B cell (primary cell): Measurements from ENCODE around the gene TNFAIP8L3. TPM values are rescaled to one million over a fixed set of nuclear protein-coding genes. Genes with fewer than 3 reads are reported as not detected.

Experiments used
- ATAC-seq: fragments of 200-7000 bp; cut with Tn5 transposase; one replicate; pipeline ENCODE4 v1.10.0; 2021; ENCODE audit warnings: low read depth, mild to moderate bottlenecking, moderate number of reproducible peaks, moderate library complexity
- CTCF ChIA-PET: fragments of 350-600 bp; sonication (Branson Sonifier 250); formaldehyde crosslinking; loops from one replicate; lab custom pipeline; 2021; ENCODE audit warnings: antibody characterized with exemption, inconsistent platforms; lab: Charles Lee
- POLR2A ChIA-PET: fragments of 350-600 bp; sonication (Branson Sonifier 250); formaldehyde crosslinking; loops from one replicate; lab custom pipeline; 2021; ENCODE audit warnings: antibody characterized with exemption; lab: Charles Lee
- DNase-seq: peaks from one replicate; pipeline ENCODE4 v3.0.0; 2013
- H2AFZ ChIP-seq: 2 replicates; pipeline ENCODE4 v1.6.1; 2012; ENCODE audit warnings: mild to moderate bottlenecking, low read depth, low read length; ENCODE audit not compliant: insufficient read depth, poor library complexity, severe bottlenecking
- H3K27ac ChIP-seq, 2 donors: 1 replicate in 1 of 2; 2 replicates in 1 of 2; pipeline ENCODE4 v1.5.1; 2012 to 2013; ENCODE audit warnings: low read length in 2 of 2, mild to moderate bottlenecking in 2 of 2, moderate library complexity in 1 of 2
- H3K27me3 ChIP-seq, 4 experiments: fragments of 200-600 bp in 1 of 4; sonication (generic) in 1 of 4; replicated peaks in 1 of 4; 1 replicate in 2 of 4; 2 replicates in 2 of 4; pipeline versions ENCODE4 v1.6.1 to v1.7.0; 2013 to 2016; ENCODE audit warnings: low read length in 3 of 4, mild to moderate bottlenecking in 2 of 4, mixed read lengths in 1 of 4, moderate library complexity in 1 of 4; ENCODE audit not compliant: insufficient read depth in 4 of 4, control insufficient read depth in 3 of 4; ENCODE audit errors: control extremely low read depth in 1 of 4
- H3K36me3 ChIP-seq, 2 experiments: replicated peaks in 1 of 2; 1 replicate in 1 of 2; 2 replicates in 1 of 2; pipeline versions ENCODE4 v1.6.1 to v1.7.1; 2013; ENCODE audit warnings: low read length in 1 of 2; ENCODE audit not compliant: insufficient read depth in 2 of 2, control insufficient read depth in 1 of 2; ENCODE audit errors: control extremely low read depth in 1 of 2, extremely low read depth in 1 of 2
- H3K4me1 ChIP-seq, 2 donors: fragments of 200-600 bp in 1 of 2; sonication (generic) in 1 of 2; 1 replicate in 1 of 2; 2 replicates in 1 of 2; pipeline versions ENCODE4 v1.5.1 to v1.6.1; 2013 to 2017; ENCODE audit warnings: low read length in 2 of 2; ENCODE audit not compliant: control insufficient read depth in 2 of 2, insufficient read depth in 2 of 2
- H3K4me2 ChIP-seq: replicated peaks from 2 replicates; pipeline ENCODE3; 2012; ENCODE audit warnings: mild to moderate bottlenecking, low read depth, low read length; ENCODE audit not compliant: poor library complexity, severe bottlenecking
- H3K4me3 ChIP-seq, 5 experiments: fragments of 200-600 bp in 1 of 5; sonication (generic) in 1 of 5; 1 replicate in 3 of 5; 2 replicates in 2 of 5; pipeline versions ENCODE4 v1.5.1 to v1.7.0; 2011 to 2016; ENCODE audit warnings: low read length in 4 of 5, mild to moderate bottlenecking in 4 of 5, low read depth in 2 of 5, control low read depth in 1 of 5, moderate library complexity in 1 of 5; ENCODE audit not compliant: insufficient read depth in 1 of 5; ENCODE audit errors: control extremely low read depth in 1 of 5, extremely low read depth in 1 of 5
- H3K79me2 ChIP-seq: fragments of 200-600 bp; sonication (generic); one replicate; pipeline ENCODE4 v1.6.0; 2016; ENCODE audit warnings: low read length; ENCODE audit not compliant: control insufficient read depth, insufficient read depth
- H3K9ac ChIP-seq: fragments of 200-600 bp; sonication (generic); 2 replicates; pipeline ENCODE4 v1.6.1; 2017; ENCODE audit warnings: mild to moderate bottlenecking, low read length, moderate library complexity
- H3K9me3 ChIP-seq, 3 donors: one replicate each; pipeline versions ENCODE4 v1.6.1 to v1.7.1; 2013; ENCODE audit warnings: low read length in 2 of 3; ENCODE audit not compliant: control insufficient read depth in 2 of 3, insufficient read depth in 1 of 3; ENCODE audit errors: control extremely low read depth in 1 of 3
- H4K20me1 ChIP-seq: 2 replicates; pipeline ENCODE4 v1.6.0; 2012; ENCODE audit warnings: mild to moderate bottlenecking, low read length; ENCODE audit not compliant: insufficient read depth, control insufficient read depth, poor library complexity, severe bottlenecking
- H3K27ac Mint-ChIP-seq: one replicate; pipeline ENCODE4 v1.8.0; 2021; ENCODE audit warnings: mixed read lengths
- H3K27me3 Mint-ChIP-seq: one replicate; pipeline ENCODE4 v1.8.0; 2021; ENCODE audit warnings: mixed read lengths
- H3K4me1 Mint-ChIP-seq: one replicate; pipeline ENCODE4 v1.8.0; 2021; ENCODE audit warnings: mixed read lengths
- H3K4me3 Mint-ChIP-seq: one replicate; pipeline ENCODE4 v1.8.0; 2021; ENCODE audit warnings: mixed read lengths
- H3K9me3 Mint-ChIP-seq: one replicate; pipeline ENCODE4 v1.8.0; 2022; ENCODE audit warnings: mixed read lengths; ENCODE audit not compliant: insufficient read depth
- EZH2 ChIP-seq: IDR thresholded peaks from 2 replicates; pipeline ENCODE4 v1.6.1; 2012; ENCODE audit warnings: borderline replicate concordance, low read depth, mild to moderate bottlenecking, moderate library complexity, low read length; ENCODE audit not compliant: insufficient read depth, poor library complexity, severe bottlenecking
- WGBS: methylation state at CpG from one replicate; pipeline ENCODE4 v1.1.5; 2013; ENCODE audit warnings: missing lambda C conversion rate; ENCODE audit not compliant: insufficient coverage; 5-methylcytosine and 5-hydroxymethylcytosine counted together
- intact Hi-C: fragments of 100-400 bp; cut with micrococcal nuclease; formaldehyde crosslinking; loops from one replicate; pipeline ENCODE4 v1.10.0; 2022
- polyA plus RNA-seq: library from polyadenylated mRNA; depleted of rRNA; stranded (reverse); fragments of >200 nt; gene quantifications from 2 replicates; pipeline ENCODE4 v1.2.3, GENCODE V29; 2012
- total RNA-seq, 2 donors: library from RNA; stranded (reverse); fragments of 120-200 nt in 1 of 2; gene quantifications; 1 replicate in 1 of 2; 2 replicates in 1 of 2; pipeline versions ENCODE4 v1.2.3 to v1.2.4, GENCODE V29; 2013 to 2022
- TF ChIP-seq, protein P1 (sequence below): fragments of 200-600 bp; IDR thresholded peaks from one replicate; pipeline ENCODE4 v1.8.0; 2022; ENCODE audit warnings: antibody characterized with exemption, mild to moderate bottlenecking

The TNFAIP8L3 gene
- total and polyA plus RNA-seq, 2 donors (not counting 1 experiment from before 2014, with no cell fraction given): not detected

- POLR2A ChIA-PET: no interaction called here
Observed at GRCh38 chr15:51111061-51111460, 16.4 kb upstream of the TNFAIP8L3 start.

GRCh38 chr15:51110171-51110570, 15.5 kb upstream of the TNFAIP8L3 start:
- CTCF ChIA-PET: no interaction called here
- Histone ChIP-seq H3K4me3 (no peak overlapping the region), H3K79me2 (no peaks in the 10 kb centered on the region), H3K4me2 (no peak overlapping the region), H3K27me3 (peaks cover 0 to 6% (median 0%) of the 10 kb centered on the region in 4 experiments), H2AFZ (no peak overlapping the region), H3K4me1 (no peaks in the 10 kb centered on the region), H3K36me3 (no peaks in the 10 kb centered on the region), H3K9ac (no peak overlapping the region), H3K27ac (no peak overlapping the region), H3K9me3 (no peaks in the 10 kb centered on the region), H4K20me1 (no peaks in the 10 kb centered on the region)
- intact Hi-C loops: no loop called here
- Mint-ChIP-seq H3K4me1 (no peaks in the 10 kb centered on the region), H3K27ac (no peak overlapping the region), H3K9me3 (no peaks in the 10 kb centered on the region), H3K27me3 (peaks cover 25% of the 10 kb centered on the region), H3K4me3 (no peak overlapping the region)
- WGBS: 96% methylated on average over 3 of the region's 3 CpGs
- POLR2A ChIA-PET: no interaction called here
- ATAC-seq (no peak), DNase-seq (no peak)
- no peak for TF ChIP-seq EZH2
- TF ChIP-seq, protein P1, sequence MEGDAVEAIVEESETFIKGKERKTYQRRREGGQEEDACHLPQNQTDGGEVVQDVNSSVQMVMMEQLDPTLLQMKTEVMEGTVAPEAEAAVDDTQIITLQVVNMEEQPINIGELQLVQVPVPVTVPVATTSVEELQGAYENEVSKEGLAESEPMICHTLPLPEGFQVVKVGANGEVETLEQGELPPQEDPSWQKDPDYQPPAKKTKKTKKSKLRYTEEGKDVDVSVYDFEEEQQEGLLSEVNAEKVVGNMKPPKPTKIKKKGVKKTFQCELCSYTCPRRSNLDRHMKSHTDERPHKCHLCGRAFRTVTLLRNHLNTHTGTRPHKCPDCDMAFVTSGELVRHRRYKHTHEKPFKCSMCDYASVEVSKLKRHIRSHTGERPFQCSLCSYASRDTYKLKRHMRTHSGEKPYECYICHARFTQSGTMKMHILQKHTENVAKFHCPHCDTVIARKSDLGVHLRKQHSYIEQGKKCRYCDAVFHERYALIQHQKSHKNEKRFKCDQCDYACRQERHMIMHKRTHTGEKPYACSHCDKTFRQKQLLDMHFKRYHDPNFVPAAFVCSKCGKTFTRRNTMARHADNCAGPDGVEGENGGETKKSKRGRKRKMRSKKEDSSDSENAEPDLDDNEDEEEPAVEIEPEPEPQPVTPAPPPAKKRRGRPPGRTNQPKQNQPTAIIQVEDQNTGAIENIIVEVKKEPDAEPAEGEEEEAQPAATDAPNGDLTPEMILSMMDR: no peak

More at GRCh38 chr15:51111061-51111460, 16.4 kb upstream of the TNFAIP8L3 start:
- no peak overlapping the region for H2AFZ ChIP-seq
- Mint-ChIP-seq H3K4me1 (no peaks in the 10 kb centered on the region), H3K4me3 (no peak overlapping the region), H3K27me3 (peaks cover 19% of the 10 kb centered on the region), H3K27ac (no peak overlapping the region), H3K9me3 (no peaks in the 10 kb centered on the region)
- no peak overlapping the region for H3K4me3 ChIP-seq
- no peaks in the 10 kb centered on the region for H3K4me1 ChIP-seq
- ATAC-seq: no peak
- H3K27me3 ChIP-seq: peaks cover 0 to 2% (median 0%) of the 10 kb centered on the region in 4 experiments
- H3K9me3 ChIP-seq: no peaks in the 10 kb centered on the region
- no peaks in the 10 kb centered on the region for H4K20me1 ChIP-seq
- no peak overlapping the region for H3K27ac ChIP-seq
- H3K79me2 ChIP-seq: no peaks in the 10 kb centered on the region
- TF ChIP-seq, protein P1: no peak
- no peak for TF ChIP-seq EZH2
- WGBS: 86% methylated on average over 1 of the region's 2 CpGs
- CTCF ChIA-PET: no interaction called here
- intact Hi-C loops: no loop called here
- no peaks in the 10 kb centered on the region for H3K36me3 ChIP-seq
- no peak for DNase-seq
- H3K9ac ChIP-seq: no peak overlapping the region
- H3K4me2 ChIP-seq: no peak overlapping the region
